ENCODE data around the gene CCDC106.

The CCDC106 gene

DNA sequence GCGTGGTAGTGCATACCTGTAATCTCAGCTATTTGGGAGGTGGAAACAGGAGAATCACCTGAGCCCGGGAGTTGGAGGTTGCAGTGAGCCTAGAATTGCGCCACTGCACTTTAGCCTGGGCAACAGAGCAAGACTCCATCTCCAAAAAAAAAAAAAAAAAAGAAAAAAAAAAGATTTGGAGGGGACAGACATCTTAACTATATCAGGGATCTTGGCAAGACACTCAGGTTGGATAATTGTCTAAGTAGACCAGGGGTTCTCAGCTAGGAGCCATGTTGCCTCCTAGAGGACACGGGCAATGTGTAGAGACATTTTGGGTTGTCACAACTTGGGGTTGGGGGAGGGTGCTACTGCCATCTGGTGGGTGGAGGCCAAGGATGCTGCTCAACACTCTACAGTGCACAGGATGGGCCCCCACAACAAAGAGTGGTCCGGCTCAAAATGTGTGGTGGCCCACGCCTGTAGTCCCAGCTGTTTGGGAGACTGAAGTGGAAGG lies 9.1 kb upstream of the CCDC106 start:
- DNase-seq = peak; percentile 42

DNA sequence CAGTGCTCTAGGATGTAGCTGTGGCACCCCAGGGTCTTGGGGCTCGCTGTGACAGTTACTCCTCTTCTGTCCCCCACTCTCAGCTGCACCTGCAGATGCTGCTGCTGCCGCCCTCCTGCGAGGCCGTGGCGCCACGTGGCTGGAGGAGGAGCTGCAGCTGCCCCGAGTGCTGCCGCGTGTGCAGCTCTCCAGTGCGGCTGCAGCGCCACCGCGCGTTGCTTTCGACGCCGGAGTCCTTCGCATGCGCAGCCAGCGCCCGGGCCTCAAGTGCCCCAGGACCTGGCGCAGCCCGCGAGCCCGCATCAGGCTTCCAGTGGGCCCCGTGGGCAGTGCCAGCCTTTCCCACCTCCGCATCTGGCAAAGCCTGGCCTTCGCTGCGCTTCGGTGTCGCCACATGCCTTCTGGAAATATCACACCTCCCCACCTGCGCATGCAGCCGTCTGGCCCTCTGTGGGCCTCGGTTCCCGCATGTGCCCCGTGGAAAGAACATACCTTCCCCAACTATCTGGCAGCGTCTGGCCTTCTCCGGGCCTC lies 7.9 kb upstream of the CCDC106 start:
- no peak for DNase-seq

DNA sequence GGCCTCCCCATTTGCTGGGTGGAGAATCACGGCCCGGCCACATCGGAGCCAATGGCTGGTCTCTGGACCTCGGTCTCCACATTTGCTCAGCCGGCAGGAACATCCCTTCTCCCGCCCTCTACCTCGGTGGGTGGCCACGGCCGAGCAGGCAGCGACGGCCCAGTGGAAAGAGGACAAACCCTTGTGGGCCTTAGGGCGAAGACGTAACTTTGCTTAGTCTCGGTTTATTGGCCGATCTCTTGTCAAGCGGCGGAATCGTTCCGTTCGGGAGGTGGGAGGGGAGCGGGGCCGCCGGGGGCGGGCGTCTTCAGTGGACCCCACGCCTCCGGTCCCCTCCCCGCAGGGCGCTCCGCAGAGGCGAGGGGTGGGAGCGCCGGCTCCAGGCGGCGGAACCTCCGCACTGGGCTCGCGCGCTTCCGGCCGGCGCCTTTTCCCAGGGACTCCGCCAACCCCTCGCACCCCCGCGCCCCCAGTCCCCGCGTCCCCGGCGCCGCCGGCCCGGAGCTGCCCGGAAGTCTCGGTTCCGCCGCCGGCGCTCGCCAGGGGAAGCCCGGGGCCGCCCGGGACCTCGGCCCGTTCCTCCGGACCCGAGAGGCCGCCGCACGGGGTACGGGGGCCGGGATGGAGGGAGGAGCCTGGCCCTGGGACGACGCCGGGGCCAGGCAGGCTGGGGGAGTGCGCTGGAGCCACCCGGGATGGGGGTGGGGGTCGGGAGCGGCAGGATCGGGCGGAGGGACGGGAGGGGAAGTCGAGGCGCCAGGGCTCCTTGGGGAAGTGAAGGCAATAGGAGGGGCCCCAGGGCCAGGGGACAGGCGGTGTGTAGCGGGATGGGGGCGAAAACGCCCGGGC lies 7.2 kb upstream of the CCDC106 start, which contains the start of gene ZNF580:
Gene ZNF580, plus strand, starts transcription at position 426 of the 849 bp plus-strand sequence. CDS start 1,507 bp downstream, outside the sequence.
- peak; percentile 56 for DNase-seq

DNA sequence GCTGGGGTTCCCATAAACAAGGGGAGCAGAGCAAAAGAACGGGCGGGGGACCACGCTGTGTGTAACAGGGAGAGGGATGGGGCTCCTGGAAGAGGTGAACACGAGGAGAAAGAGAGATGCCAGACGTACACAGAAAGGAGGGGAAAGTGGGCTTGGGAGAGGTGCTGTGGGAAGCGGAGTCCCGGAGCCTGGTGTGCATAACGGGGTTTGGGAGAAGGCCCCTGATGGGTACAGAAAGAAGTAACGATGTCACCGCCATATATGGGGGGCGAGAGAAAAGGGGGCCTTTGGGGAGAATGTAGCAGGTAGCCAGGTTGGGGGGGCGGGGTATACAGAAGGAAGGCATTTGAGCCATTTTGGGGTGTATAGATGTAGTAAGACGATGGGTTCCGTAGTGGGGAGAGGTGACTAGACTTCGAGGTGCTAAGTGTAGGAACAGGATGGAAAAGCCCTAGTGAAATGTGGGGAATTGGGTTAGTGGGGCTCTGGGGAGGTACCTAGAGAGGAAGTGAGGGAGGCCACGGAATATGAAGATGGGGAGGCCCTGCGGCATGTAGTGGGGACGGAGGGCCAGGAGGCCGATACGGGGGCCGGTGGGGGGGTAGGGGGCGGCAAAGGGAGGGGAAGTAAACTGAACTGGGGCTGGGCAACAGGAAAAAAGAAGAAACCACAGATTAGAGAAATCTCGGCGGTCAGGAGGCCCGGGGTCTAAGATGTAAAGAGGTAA lies 6.4 kb upstream of the CCDC106 start:
- DNase-seq = no peak

DNA sequence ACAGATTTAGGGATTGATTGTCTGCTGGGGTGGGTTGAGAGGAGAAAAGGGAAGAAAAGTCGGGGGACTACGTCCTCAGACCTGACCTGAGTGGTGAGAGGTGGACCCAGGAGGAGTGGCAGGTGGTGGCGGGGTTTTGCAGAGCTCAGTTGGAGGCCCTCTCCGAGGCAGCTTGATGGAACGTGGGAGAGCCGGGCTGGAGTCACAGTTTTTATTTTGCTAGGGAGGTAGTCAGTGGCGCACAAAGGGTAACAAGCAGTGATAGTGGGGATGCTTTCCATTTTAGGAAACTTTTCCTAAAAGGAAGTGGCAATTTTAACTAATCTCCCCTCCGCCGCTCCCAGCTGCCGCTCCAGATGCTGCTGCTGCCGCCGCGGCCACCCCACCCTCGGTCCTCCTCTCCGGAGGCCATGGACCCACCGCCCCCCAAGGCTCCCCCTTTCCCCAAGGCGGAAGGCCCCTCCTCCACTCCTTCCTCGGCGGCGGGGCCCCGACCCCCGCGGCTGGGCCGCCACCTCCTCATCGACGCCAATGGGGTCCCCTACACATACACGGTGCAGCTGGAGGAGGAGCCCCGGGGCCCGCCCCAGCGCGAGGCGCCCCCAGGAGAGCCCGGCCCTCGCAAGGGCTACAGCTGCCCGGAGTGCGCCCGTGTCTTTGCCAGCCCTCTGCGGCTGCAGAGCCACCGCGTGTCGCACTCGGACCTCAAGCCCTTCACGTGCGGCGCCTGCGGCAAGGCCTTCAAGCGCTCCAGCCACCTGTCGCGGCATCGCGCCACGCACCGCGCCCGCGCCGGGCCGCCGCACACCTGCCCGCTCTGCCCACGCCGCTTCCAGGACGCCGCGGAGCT lies 5.6 kb upstream of the CCDC106 start:
- DNase-seq = no peak

DNA sequence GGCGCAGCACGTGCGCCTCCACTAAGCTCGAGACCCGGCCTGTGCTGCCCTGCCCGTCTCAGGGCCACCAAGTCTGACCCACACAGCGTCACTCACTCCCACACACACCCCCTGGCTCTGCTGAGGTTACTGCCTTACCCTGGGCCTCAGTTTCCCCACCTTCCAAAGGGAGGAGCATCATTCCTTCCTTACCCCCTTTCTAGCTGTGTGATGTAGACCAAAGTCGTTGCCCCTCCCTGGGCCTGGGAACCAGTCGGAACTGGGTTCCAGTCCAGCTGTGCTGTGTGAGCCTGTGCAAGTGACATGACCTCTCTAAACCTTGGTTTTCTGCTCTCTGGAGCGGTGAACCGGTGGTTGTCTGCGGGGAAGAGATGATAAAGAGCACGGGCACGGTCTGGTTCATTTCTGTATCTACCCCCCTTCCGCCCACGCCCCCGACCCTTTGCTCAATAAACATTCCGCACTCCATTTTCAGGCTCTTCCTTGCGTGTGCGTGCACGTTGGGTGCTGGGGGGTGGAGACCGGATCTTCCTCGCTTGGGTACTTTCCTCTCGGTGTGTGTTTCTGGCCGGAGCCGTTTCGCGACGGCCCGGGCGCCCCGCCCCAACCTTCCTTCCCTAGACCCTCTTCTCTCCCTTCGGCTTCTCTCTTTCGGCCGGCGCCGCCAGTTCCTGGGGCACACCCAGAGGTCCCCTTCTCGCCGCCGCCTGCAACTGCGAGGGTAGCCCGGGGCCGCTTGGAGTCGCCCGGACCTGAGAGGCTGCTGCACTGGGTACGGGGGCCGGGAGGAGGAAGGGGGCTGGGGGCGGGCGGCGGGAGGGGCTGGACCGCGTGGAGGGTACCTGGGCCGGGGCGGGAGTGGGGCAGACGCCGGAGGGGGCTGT lies 4.8 kb upstream of the CCDC106 start, which contains the start of gene ZNF581:
Gene ZNF581, plus strand, starts transcription at position 647 of the 884 bp plus-strand sequence. CDS start 923 bp downstream, outside the sequence.
- DNase-seq = peak; percentile 38

DNA sequence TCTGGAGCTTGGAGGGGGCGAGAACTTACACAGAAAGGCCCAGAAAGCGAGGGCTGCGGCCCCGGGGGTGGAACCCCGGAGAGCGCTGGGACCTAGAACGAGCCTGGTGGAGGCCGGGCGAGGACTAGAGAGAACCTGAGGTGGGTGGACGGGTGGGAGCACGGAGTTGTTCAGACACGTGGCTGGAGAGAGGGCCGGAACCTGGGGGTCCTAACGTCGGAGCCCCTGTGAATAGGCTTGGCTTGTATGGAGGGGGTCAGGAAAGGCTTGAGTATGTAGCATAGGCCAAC lies 4.2 kb upstream of the CCDC106 start:
- DNase-seq = no peak

DNA sequence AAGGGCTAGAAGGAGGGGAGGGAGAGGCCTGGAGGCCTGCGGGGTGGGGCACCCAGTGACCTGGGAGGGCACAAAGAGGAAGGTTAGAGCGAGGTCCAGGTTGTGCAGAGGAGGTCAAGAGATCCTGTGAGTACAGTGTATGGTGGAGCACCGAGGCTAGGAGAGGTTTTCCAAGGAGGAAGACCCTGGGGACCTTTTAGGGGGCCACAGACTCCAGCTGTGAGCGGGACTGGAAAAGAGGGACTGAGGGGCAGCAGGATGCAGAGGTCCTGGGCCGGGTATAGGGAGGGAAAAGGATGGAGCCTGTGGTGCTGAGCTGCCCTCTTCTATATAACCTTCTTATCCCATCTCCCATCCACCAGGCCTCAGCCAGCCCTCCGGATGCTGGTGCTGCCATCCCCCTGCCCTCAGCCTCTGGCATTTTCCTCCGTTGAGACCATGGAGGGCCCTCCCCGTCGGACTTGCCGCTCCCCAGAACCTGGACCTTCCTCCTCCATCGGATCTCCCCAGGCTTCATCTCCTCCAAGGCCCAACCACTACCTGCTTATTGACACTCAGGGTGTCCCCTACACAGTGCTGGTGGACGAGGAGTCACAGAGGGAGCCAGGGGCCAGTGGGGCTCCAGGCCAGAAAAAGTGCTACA lies 3.7 kb upstream of the CCDC106 start:
- no peak for DNase-seq

DNA sequence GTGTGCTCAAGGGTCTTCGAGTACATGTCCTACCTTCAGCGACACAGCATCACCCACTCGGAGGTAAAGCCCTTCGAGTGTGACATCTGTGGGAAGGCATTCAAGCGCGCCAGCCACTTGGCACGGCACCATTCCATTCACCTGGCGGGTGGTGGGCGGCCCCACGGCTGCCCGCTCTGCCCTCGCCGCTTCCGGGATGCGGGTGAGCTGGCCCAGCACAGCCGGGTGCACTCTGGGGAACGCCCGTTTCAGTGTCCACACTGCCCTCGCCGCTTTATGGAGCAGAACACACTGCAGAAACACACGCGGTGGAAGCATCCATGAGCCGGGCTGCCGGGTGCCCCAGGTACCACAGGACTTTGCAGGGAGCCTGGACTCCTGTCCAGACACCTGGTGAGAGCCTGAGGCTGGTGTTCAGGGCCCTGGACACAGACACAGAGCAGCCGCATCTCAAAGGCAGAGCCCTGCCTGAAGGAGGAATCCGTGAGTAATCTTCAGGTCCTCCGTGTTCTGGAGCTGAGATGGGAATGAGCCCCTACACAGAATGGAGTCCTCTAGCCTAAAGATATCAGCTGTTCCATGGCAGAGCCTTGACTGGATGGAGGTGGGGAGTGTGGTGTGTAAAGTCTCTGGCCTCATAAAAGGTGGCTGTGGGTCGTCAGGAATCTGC lies 3.0 kb upstream of the CCDC106 start:
- DNase-seq = no peak

DNA sequence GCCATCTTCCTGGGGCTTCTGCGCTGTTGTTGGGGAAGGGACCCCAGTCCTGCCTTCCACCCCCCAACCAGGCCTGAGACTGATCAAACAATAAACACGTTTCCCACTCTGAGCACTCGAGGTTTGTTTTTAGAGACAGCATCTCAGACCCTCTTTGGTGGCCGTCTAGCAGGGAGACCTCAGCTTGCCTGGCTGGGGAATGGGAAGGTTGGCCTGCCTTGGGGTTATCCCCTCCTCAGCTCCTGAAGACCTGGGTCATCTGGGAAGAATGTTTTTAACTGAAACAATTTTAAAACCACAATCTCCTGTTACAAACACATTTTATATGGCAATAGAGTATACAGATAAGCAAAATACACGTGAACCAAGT lies 2.5 kb upstream of the CCDC106 start:
- no peak for DNase-seq

DNA sequence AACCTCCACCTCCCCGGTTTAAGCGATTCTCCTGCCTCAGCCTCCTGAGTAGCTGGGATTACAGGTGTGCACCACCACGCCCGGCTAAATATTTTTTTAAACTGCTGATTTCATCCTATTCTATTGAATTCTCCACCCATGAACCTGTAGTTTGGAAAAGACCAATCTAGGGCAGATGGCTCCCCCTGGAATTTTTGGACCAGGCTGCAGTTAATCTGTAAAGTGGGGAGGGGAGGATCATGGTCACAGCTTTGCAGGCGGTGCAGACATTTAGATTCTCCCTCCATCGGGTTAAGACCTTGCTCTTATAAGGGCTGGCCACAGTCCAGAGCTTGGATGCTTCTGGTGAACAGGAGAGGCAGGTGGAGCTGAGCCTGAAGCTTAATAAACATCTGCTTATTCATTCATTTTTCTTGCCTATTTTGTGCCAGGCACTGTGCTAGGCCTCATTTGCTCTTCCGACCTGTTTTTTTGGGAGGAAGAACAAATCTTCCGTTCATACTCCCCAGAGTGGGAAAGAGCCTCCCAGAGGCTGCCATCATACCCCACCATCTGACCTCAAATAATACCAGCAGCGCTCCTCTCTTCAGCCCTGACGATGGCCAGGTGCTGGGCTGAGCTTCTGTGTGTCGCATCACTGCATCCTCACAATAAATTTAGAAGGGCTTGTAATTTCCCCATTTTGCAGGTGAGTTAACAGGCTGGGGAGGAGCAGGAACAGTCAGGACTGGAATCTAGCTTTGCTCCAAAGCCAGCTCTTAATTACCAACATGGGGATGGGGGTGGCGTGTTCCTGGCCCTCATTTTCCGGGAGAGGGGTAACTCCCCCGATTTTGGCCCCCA lies 902 bp upstream of the CCDC106 start:
- no peak for DNase-seq

DNA sequence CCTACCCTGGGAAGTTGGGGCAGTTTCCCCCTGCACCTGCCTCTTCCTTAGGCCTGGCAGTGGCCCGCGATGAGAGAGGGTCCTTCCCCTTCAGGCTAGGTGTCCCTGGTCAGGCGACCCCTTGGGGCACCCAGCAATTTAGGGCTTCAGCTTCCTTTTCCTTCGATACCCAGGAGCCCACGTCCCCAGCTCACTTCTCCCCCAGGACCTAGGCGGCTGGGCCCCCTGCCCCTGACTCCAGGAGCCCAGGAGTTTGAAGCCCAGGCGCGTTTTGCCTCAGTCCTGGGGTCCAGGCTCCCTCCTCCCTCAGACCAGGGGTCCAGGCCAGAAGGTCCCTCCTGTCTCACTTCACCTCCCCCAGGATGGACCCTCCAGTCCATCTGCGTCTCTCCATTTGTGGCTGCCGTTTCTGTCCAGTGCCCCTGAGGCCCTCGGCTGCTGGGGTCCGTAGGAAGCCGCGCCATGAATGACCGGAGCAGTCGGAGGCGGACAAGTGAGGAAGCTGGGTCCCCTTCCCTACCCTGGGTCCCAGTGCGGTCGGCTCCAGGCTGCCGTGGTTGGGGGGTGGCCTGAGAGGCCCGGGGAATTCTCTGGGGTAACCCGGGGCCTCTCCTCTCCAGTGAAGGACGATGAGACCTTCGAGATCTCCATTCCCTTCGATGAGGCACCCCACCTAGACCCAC lies 714 bp downstream of the CCDC106 start:
- no peak for DNase-seq

DNA sequence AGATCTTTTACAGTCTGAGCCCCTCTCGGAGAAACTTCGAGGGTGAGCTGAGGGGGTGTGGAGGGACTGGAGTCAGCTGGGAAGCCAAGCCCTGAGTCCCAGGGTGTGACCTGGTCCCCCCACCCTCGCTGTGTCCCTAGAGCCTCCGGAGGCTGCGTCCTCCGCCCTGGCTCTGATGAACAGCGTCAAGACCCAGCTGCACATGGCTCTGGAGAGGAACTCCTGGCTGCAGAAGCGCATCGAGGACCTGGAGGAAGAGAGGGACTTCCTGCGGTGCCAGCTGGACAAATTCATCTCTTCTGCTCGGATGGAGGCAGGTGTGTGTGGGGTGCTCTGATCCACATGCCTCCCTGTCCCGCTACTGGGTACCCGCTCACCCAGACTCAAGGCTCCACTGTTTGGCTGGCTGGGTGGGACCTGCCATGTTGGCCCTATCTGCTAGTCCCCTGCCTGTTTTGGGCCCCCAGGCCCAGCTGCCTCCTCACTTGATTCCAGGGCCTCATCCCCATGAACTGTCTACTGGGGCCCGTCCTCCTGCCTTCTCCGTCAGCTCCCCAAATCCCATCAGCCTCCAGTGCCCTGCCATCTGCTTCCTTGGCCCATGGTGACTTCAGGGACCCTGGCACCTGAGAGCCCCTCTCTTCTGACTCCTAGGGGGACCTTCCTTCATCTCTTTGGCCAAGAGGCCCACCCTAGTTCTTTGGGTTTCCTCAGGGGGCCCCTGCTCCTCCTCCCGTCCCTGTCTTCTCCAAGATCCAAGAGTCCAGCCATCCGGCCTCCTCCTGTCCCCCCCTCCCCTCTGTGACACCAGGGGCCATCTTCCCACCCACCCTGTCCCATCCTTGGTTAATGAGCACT lies 1.5 kb downstream of the CCDC106 start:
- no peak for DNase-seq

DNA sequence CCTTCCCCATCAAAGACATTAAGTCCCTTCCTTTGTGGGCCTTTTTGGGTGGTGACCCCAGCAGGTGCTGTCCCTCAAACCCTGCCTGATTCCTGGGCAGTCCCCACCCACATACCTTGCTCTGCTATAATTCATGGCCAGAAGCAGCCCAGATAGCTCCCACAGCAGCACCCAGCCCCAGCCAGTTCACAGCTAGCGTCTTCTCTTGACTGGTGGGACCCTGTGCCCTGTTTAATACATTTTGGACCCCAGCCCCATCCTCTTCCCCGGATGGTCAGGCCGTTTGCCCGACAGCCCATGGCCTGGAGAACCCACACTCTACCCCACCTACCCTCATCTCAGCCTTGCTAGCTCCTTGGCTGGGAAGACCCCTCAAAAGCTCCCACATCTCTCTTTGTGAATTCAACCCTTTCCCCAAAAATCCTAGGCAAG lies 2.1 kb downstream of the CCDC106 start:
- no peak for DNase-seq

DNA sequence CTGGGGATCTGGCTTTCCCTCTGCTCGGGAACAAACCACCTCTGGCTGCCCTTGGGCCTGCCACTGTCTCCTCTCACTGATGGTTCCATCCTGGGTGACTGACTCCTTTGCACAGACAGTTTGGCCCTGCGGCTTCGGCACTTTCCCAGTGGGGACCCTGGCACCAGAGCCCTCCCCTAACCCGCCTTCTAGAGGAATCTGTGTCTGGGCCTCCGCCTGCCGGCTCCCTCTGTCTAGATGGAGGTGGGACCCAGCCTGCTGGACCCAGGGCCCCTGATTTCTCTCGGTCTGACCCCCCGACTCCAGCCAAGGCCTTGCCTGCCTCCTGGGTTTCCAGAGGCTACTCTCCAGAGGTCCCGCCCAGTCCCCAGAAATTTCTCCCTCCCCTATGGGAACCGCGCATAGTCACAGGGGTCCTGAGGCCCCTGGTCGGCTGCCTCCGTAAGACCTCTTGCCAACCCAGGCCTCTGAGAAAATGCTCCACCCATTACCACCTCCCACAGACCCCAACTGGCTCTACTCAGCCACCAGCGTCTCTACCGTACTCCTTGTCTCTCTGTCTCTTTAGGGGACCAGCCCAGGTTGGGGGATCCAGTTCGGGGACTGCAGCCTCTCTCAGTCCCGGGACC lies 2.7 kb downstream of the CCDC106 start:
- no peak for DNase-seq

DNA sequence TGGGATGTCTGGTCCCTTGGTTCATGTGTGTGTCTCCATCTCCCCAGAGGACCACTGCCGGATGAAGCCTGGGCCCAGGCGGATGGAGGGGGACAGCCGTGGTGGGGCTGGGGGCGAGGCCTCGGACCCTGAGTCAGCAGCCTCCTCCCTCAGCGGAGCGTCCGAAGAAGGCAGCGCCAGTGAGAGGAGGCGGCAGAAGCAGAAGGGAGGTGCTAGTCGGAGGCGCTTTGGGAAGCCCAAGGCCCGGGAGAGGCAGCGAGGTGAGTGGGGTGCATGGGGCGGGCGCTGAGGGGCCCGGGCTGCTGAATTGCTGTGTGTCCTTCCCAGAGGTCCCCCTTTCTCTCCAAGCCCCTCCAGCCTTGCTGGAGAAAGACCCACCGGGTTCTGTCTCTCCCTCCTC lies 3.2 kb downstream of the CCDC106 start:
- no peak for DNase-seq

DNA sequence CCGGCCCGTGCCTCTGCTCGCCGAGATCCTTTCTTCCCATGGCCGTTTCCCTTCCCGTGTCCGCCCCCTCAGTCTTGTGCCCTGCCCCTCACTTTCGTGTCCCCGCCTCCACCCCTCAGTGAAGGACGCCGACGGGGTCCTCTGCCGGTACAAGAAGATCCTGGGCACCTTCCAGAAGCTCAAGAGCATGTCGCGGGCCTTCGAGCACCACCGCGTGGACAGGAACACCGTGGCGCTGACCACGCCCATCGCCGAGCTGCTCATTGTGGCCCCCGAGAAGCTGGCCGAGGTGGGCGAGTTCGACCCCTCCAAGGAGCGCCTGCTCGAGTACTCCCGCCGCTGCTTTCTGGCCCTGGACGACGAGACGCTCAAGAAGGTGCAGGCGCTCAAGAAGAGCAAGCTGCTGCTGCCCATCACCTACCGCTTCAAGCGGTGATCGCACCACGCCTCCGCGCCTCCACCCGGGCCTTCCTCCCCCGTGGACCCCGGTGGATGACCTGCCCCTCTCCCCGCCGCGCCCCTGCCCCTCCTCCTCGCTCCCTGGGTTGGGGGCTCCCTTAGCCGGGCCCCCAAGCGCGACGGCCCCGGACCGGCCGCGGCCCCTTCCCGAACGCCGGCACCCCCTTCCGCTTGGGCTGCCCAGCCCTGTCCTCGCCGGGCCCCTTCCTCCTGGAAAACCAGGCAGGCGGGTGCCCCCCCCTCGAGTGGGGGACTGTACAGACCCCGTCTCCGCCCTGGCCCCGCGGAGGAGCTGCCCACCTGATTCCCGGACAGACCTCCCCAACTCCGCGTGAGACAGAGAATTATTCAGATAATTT lies 4.5 kb downstream of the CCDC106 start:
- no peak for DNase-seq

Data from GDM1 (cell line).